ENCODE data around the gene HNRNPM. TPM values are rescaled to one million over a fixed set of nuclear protein-coding genes. Genes with fewer than 3 reads are reported as not detected.

Gene HNRNPM
- total RNA-seq, 3 donors from 2014 or later (not counting 1 experiment from before 2014, with no cell fraction given): 272 to 300 (median 299) TPM

DNA sequence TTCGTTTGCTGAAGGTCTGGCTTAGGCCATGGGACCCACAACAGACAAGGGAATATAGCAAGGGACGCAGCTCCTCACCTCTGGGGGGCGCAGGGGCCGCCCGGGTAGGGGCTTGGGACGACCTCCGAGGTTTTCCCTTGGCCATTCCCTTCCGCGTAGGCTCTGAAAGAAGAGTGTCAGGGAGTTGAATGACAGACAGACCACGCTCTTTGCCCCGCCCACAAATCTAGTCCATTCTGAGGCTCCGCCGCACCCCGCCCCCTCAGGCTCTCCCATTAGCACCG lies 80.6 kb downstream of the HNRNPM start:
- 92% methylated on average over 15 of the region's 15 CpGs for WGBS (ENCODE audit: insufficient coverage)

DNA sequence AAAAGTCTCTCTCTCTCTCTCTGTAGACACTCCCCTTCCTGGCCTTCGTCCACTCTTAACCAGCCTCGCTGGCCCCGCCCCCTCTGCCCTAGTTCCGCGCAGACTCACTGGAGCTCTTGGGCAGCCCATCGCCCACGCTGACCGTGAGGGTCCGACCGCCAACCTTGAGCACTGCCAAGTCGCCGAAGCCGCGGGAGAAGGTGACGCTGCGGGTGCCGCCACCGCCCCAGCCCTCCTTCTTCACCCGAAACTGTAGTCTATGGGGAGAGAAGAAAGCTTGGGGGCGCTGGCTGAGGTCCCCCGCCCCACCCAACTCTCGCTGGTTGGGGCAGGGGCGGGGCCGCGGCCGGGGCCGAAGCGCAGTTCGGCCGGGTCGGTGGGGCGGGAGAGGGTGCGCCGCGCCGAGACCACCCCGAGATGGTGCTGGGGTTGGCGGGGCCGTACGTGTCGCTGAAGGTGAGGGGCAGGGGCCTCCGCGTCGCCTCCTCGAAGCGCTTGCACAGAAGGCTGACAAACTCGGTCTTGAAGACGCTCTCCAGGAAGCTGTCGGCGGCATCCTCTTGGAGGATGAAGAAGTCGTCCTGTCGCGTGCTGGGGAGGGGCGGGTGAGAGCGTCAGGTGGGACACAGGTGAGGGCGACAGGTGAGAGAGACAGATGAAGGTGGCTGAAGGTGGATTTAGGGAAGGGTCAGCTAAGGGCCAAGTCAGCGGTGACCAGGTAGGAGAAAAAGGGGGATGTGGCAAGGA lies 81.7 kb downstream of the HNRNPM start:
- no peaks in the 10 kb centered on the region for H3K27me3 ChIP-seq (ENCODE audit: control insufficient read depth, insufficient read depth, low read length)
- DNase-seq: no peak
- no peak for TF ChIP-seq CTCF (IDR thresholded peaks at IDR 0.05)
- H3K27me3 Mint-ChIP-seq (ENCODE audit: low read depth in 2 of 2): no peaks in the 10 kb centered on the region
- no peak overlapping the region for H3K27ac ChIP-seq (ENCODE audit: low read length)
- peaks cover 20% of the 10 kb centered on the region for H3K36me3 Mint-ChIP-seq
- H3K9me3 Mint-ChIP-seq: no peaks in the 10 kb centered on the region
- H3K4me1 Mint-ChIP-seq: peaks cover 22 to 23% of the 10 kb centered on the region in 2 donors
- intact Hi-C loops (cut with micrococcal nuclease): no loop called here
- H3K4me3 Mint-ChIP-seq: no peak overlapping the region
- peaks cover 90% of the 10 kb centered on the region for H3K36me3 ChIP-seq (ENCODE audit: control insufficient read depth, insufficient read depth, low read length)
- 92% methylated on average over 57 of the region's 57 CpGs for WGBS (ENCODE audit: insufficient coverage)
- ATAC-seq: peak in 1 of 3 donors; percentile 27
- no peaks in the 10 kb centered on the region for H3K9me3 ChIP-seq (ENCODE audit: control insufficient read depth, insufficient read depth, low read length)
- peak overlapping the region in 1 of 2 donors; percentile 63 for H3K27ac Mint-ChIP-seq
- H3K4me1 ChIP-seq (ENCODE audit: control insufficient read depth, insufficient read depth, low read length): no peaks in the 10 kb centered on the region
- H3K4me3 ChIP-seq (ENCODE audit: low read length): no peak overlapping the region

More for the DNA sequence above, 80.6 kb downstream of the HNRNPM start:
- H3K27ac ChIP-seq (ENCODE audit: low read length): no peak overlapping the region
- Mint-ChIP-seq H3K9me3 (no peaks in the 10 kb centered on the region), H3K36me3 (peaks cover 20% of the 10 kb centered on the region), H3K4me1 (peaks cover 23 to 26% of the 10 kb centered on the region in 2 donors), H3K4me3 (no peak overlapping the region), H3K27me3 (ENCODE audit: low read depth in 2 of 2) (no peaks in the 10 kb centered on the region), H3K27ac (no peak overlapping the region)
- intact Hi-C loops (cut with micrococcal nuclease): no loop called here
- no peak for TF ChIP-seq CTCF (IDR thresholded peaks at IDR 0.05)
- H3K9me3 ChIP-seq (ENCODE audit: control insufficient read depth, insufficient read depth, low read length): no peaks in the 10 kb centered on the region
- no peak for DNase-seq
- ATAC-seq: no peak
- H3K27me3 ChIP-seq (ENCODE audit: control insufficient read depth, insufficient read depth, low read length): no peaks in the 10 kb centered on the region
- H3K36me3 ChIP-seq (ENCODE audit: control insufficient read depth, insufficient read depth, low read length): peaks cover 90% of the 10 kb centered on the region
- H3K4me1 ChIP-seq (ENCODE audit: control insufficient read depth, insufficient read depth, low read length): no peaks in the 10 kb centered on the region
- H3K4me3 ChIP-seq (ENCODE audit: low read length): no peak overlapping the region

GRCh38 chr19:8528500-8528899 lies 83.7 kb downstream of the HNRNPM start:
- no peaks in the 10 kb centered on the region for H3K9me3 ChIP-seq (ENCODE audit: control insufficient read depth, insufficient read depth, low read length)
- ATAC-seq: no peak
- intact Hi-C loops (cut with micrococcal nuclease): no loop called here
- WGBS (ENCODE audit: insufficient coverage): 91% methylated on average over 3 of the region's 4 CpGs
- H3K9me3 Mint-ChIP-seq: no peaks in the 10 kb centered on the region
- H3K27me3 Mint-ChIP-seq (ENCODE audit: low read depth in 2 of 2): no peaks in the 10 kb centered on the region
- no peak overlapping the region for H3K27ac ChIP-seq (ENCODE audit: low read length)
- H3K36me3 ChIP-seq (ENCODE audit: control insufficient read depth, insufficient read depth, low read length): peaks cover 90% of the 10 kb centered on the region
- H3K4me1 Mint-ChIP-seq: peaks cover 22 to 23% of the 10 kb centered on the region in 2 donors
- DNase-seq: no peak
- no peak overlapping the region for H3K4me3 Mint-ChIP-seq
- H3K27ac Mint-ChIP-seq: peak overlapping the region; percentile 83 to 88
- H3K4me1 ChIP-seq (ENCODE audit: control insufficient read depth, insufficient read depth, low read length): no peaks in the 10 kb centered on the region
- TF ChIP-seq CTCF (IDR thresholded peaks at IDR 0.05): no peak
- no peak overlapping the region for H3K4me3 ChIP-seq (ENCODE audit: low read length)
- peaks cover 29% of the 10 kb centered on the region for H3K36me3 Mint-ChIP-seq
- H3K27me3 ChIP-seq (ENCODE audit: control insufficient read depth, insufficient read depth, low read length): no peaks in the 10 kb centered on the region

Measured in natural killer cell (primary cell).